ENCODE data around the gene CSRNP2. TPM values are rescaled to one million over a fixed set of nuclear protein-coding genes. Genes with fewer than 3 reads are reported as not detected.

The CSRNP2 gene
- 11.6 to 14.7 TPM (median 13.6 TPM) in 5 replicates for total RNA-seq (2022; extraction: Qiagen RNA extraction)

GRCh38 chr12:51083126-51083833, at the start of gene CSRNP2:
CSRNP2 (minus strand) TSS chr12:51083596; CDS start chr12:51076561, 7,035 bp downstream.

GRCh38 chr12:51047655-51048540, 35.5 kb downstream of the CSRNP2 start, which contains the start of gene LETMD1:
LETMD1 (plus strand) TSS chr12:51048327; CDS start chr12:51048357, 30 bp downstream.

GRCh38 chr12:51025836-51026638, 57.4 kb downstream of the CSRNP2 start, which contains the start of gene SLC11A2:
SLC11A2 (minus strand) TSS chr12:51026384; CDS start chr12:51010728, 15,656 bp downstream.

Other genes with a start within 250 kb of the CSRNP2 start
- gene TMPRSS12, start 240.7 kb downstream of the CSRNP2 start, total RNA-seq (2022; extraction: Qiagen RNA extraction) = not detected in 5 replicates
- gene HIGD1C, start 131.1 kb downstream of the CSRNP2 start, total RNA-seq (2022; extraction: Qiagen RNA extraction) = not detected in 5 replicates
- gene SLC11A2, start 57.2 kb downstream of the CSRNP2 start, total RNA-seq (2022; extraction: Qiagen RNA extraction) = 16.7 to 25.9 TPM (median 20.6 TPM) in 5 replicates
- 22.0 to 29.0 TPM (median 24.4 TPM) in 5 replicates for gene LETMD1, start 35.3 kb downstream of the CSRNP2 start, total RNA-seq (2022; extraction: Qiagen RNA extraction)
- 16.2 to 21.9 TPM (median 19.0 TPM) in 5 replicates for gene TFCP2, start 89.5 kb upstream of the CSRNP2 start, total RNA-seq (2022; extraction: Qiagen RNA extraction)
- 0.91 to 2.2 TPM (median 1.3 TPM) in 5 replicates for gene POU6F1, start 134.5 kb upstream of the CSRNP2 start, total RNA-seq (2022; extraction: Qiagen RNA extraction)
- gene DAZAP2, start 155.2 kb upstream of the CSRNP2 start, total RNA-seq (2022; extraction: Qiagen RNA extraction) = 307 to 375 TPM (median 314 TPM) in 5 replicates
- 21.5 to 28.4 TPM (median 27.2 TPM) in 5 replicates for gene SMAGP, start 186.8 kb upstream of the CSRNP2 start, total RNA-seq (2022; extraction: Qiagen RNA extraction)
- gene BIN2, start 240.6 kb upstream of the CSRNP2 start, total RNA-seq (2022; extraction: Qiagen RNA extraction) = 0.09 to 0.25 TPM (median 0.14 TPM) in 5 replicates

All from A549 treated with Hydrocortisone at 1 μM for 4 hours (cell line).